Ishikawa (cell line): ENCODE results near the gene UGT1A9.
A peak's percentile ranks its signal among the peaks of the same experiment; 100 is the strongest.

Source experiments
- CEBPB ChIP-seq: IDR thresholded peaks from 2 replicates; pipeline ENCODE4 v1.6.1; 2012
- CREB1 ChIP-seq: IDR thresholded peaks from 2 replicates; pipeline ENCODE4 v1.6.1; 2012; ENCODE audit warnings: low read depth
- EGR1 ChIP-seq: IDR thresholded peaks from 2 replicates; pipeline ENCODE4 v1.6.1; 2012
- EP300 ChIP-seq: IDR thresholded peaks from 2 replicates; pipeline ENCODE4 v1.6.1; 2012; ENCODE audit warnings: borderline replicate concordance
- FOXM1 ChIP-seq: IDR thresholded peaks from 2 replicates; pipeline ENCODE4 v1.6.1; 2012; ENCODE audit warnings: low read depth, borderline replicate concordance
- MAX ChIP-seq: IDR thresholded peaks from 2 replicates; pipeline ENCODE4 v1.6.1; 2012
- NFIC ChIP-seq: IDR thresholded peaks from 2 replicates; pipeline ENCODE4 v1.6.1; 2012
- RAD21 ChIP-seq: IDR thresholded peaks from 2 replicates; pipeline ENCODE4 v1.6.1; 2012; ENCODE audit warnings: low read depth
- REST ChIP-seq: IDR thresholded peaks from 2 replicates; pipeline ENCODE4 v1.6.1; 2012; ENCODE audit warnings: low read depth, mild to moderate bottlenecking
- TAF1 ChIP-seq: IDR thresholded peaks from 2 replicates; pipeline ENCODE4 v1.6.1; 2012; ENCODE audit warnings: low read depth, mild to moderate bottlenecking
- TCF12 ChIP-seq: IDR thresholded peaks from 2 replicates; pipeline ENCODE4 v1.6.1; 2012; ENCODE audit warnings: low read depth
- TEAD4 ChIP-seq: IDR thresholded peaks from 2 replicates; pipeline ENCODE4 v1.6.1; 2012
- USF1 ChIP-seq: IDR thresholded peaks from 2 replicates; pipeline ENCODE4 v1.6.1; 2012
- YY1 ChIP-seq: IDR thresholded peaks from 2 replicates; pipeline ENCODE4 v1.6.1; 2012; ENCODE audit warnings: low read depth
- ZBTB7A ChIP-seq: IDR thresholded peaks from 2 replicates; pipeline ENCODE4 v1.6.1; 2012; ENCODE audit warnings: low read depth

UGT1A9 gene

GRCh38 chr2:233811087-233811486 is 139.4 kb downstream of the UGT1A9 start:
- TF ChIP-seq TAF1 = no peak
- TF ChIP-seq ZBTB7A = no peak
- no peak for TF ChIP-seq TCF12
- no peak for TF ChIP-seq USF1
- no peak for TF ChIP-seq EGR1
- no peak for TF ChIP-seq REST
- no peak for TF ChIP-seq RAD21
- no peak for TF ChIP-seq CREB1
- no peak for TF ChIP-seq FOXM1
- TF ChIP-seq NFIC = no peak
- TF ChIP-seq CEBPB = no peak

DNA sequence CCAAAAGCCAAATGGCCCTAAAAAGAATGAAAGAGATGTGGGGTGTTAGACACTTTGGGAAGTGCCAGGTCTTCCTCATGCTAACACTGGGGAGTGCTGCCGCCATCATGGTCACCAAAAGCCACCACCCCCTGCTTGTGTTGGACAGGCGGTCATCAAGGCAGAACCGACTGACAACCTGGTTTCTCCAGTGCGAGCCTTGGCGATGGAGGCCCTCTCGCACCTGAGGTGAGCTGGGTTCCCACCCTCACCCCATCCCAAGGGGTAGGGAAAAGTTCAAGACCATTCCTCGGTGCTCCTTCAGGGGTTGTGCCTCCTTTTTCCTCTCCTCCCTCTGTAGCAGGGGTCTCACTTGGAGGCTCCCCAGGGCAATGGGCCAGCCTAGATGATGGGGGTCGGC is 140.0 kb downstream of the UGT1A9 start:
- TF ChIP-seq EP300 (no peak), TEAD4 (no peak), REST (no peak), FOXM1 (no peak), YY1 (no peak), TAF1 (no peak), TCF12 (no peak), EGR1 (no peak), USF1 (no peak), MAX (no peak), CREB1 (no peak)

DNA sequence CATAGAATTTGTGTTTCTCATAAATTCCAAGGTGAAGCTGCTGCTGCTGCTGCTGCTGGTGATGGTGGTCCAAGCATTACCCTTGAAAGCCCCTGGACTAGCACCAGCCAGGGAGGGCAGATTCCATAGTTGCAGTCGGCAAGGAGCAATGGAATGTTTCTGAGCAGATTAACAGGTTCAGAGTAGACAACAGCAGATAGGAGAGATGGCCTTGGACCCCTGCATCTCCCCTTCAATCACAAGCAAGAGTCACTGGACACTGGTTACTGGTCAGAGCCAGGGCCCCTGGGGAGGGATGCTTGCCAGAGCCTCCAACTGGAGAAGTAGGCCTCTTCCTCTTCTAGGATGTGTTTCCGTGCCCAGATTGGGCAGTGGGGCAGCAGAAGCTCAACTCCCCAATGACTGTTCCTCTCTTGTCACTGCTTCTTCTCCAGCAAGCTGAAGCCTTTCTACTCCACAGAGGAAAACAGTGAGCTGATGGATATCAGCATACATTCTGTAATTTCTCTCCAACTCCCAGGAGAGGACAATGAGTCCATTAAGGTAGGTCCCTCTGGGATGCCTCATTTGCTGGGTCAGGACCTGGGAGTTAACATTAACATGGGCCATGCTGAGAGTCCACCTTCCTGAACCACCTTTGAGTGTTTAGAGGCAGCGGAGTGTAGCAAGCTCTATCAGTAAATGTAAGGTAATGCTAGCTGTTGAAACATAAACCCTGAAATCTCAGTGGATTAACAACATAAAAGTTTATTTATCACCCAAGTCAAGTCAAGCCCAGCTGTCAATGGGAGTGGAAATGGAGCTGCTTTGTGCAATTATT is 141.7 kb downstream of the UGT1A9 start:
- TF ChIP-seq EP300 (no peak), REST (no peak), FOXM1 (no peak), MAX (no peak), USF1 (no peak), YY1 (no peak), CEBPB (no peak)

GRCh38 chr2:233814056-233814835 is 142.5 kb downstream of the UGT1A9 start:
- TF ChIP-seq MAX (no peak), USF1 (peak; percentile 92)
